WERI-Rb-1 (cell line): Measurements from ENCODE around the gene CNTNAP2.

Experiments used
- DNase-seq: peaks from one replicate; pipeline ENCODE4 v3.0.0-alpha.2; 2020
- H3K27ac ChIP-seq: fragments of 250-450 bp; sonication (Bioruptor Pico); 2 replicates; pipeline ENCODE4 v1.5.1; 2020; ENCODE audit warnings: mild to moderate bottlenecking, moderate library complexity
- H3K27me3 ChIP-seq: fragments of 250-450 bp; sonication (Bioruptor Pico); 2 replicates; pipeline ENCODE4 v1.5.1; 2021; ENCODE audit warnings: mild to moderate bottlenecking, low read depth, moderate library complexity; ENCODE audit not compliant: insufficient read depth, severe bottlenecking
- H3K36me3 ChIP-seq: fragments of 250-450 bp; sonication (Bioruptor Pico); 2 replicates; pipeline ENCODE4 v1.5.1; 2020; ENCODE audit warnings: mild to moderate bottlenecking, moderate library complexity
- H3K4me3 ChIP-seq: 2 replicates; pipeline ENCODE4 v1.5.1; 2011; ENCODE audit warnings: low read depth, mild to moderate bottlenecking, control low read depth, low read length
- H3K9me3 ChIP-seq: fragments of 250-450 bp; sonication (Bioruptor Pico); 2 replicates; pipeline ENCODE4 v1.5.1; 2021; ENCODE audit warnings: mild to moderate bottlenecking, moderate library complexity; ENCODE audit not compliant: severe bottlenecking
- CTCF ChIP-seq: IDR thresholded peaks from 2 replicates; pipeline ENCODE4 v1.5.1; 2011; ENCODE audit warnings: low read depth, mild to moderate bottlenecking, control low read depth, inconsistent platforms, low read length

The CNTNAP2 gene

GRCh38 chr7:148144827-148145226 lies 2028.2 kb downstream of the CNTNAP2 start:
- Histone ChIP-seq H3K9me3 (no peaks in the 10 kb centered on the region), H3K4me3 (no peak overlapping the region), H3K27ac (no peak overlapping the region), H3K36me3 (no peaks in the 10 kb centered on the region), H3K27me3 (no peaks in the 10 kb centered on the region)
- no peak for DNase-seq
- TF ChIP-seq CTCF, result no peak

GRCh38 chr7:148146346-148146745 lies 2029.7 kb downstream of the CNTNAP2 start:
- Histone ChIP-seq H3K9me3 (no peaks in the 10 kb centered on the region), H3K27ac (no peak overlapping the region), H3K4me3 (no peak overlapping the region), H3K36me3 (no peaks in the 10 kb centered on the region), H3K27me3 (no peaks in the 10 kb centered on the region)
- no peak for DNase-seq
- no peak for TF ChIP-seq CTCF

- no peaks in the 10 kb centered on the region for H3K9me3 ChIP-seq
- no peaks in the 10 kb centered on the region for H3K36me3 ChIP-seq
- H3K4me3 ChIP-seq, result no peak overlapping the region
- no peaks in the 10 kb centered on the region for H3K27me3 ChIP-seq
- no peak overlapping the region for H3K27ac ChIP-seq
- no peak for TF ChIP-seq CTCF
- no peak for DNase-seq
These were observed 2030.8 kb downstream of the CNTNAP2 start for GRCh38 chr7:148147438-148147837.

GRCh38 chr7:148148456-148148855 lies 2031.9 kb downstream of the CNTNAP2 start:
- H3K27me3 ChIP-seq, result no peaks in the 10 kb centered on the region
- no peaks in the 10 kb centered on the region for H3K9me3 ChIP-seq
- H3K4me3 ChIP-seq, result no peak overlapping the region
- DNase-seq, result no peak
- TF ChIP-seq CTCF, result no peak
- no peaks in the 10 kb centered on the region for H3K36me3 ChIP-seq
- H3K27ac ChIP-seq, result no peak overlapping the region

GRCh38 chr7:148149730-148150129 lies 2033.1 kb downstream of the CNTNAP2 start:
- Histone ChIP-seq H3K36me3 (no peaks in the 10 kb centered on the region), H3K9me3 (no peaks in the 10 kb centered on the region), H3K4me3 (no peak overlapping the region), H3K27ac (no peak overlapping the region), H3K27me3 (no peaks in the 10 kb centered on the region)
- TF ChIP-seq CTCF, result no peak
- no peak for DNase-seq

- no peak; the same call in 1 of the 2 replicates for TF ChIP-seq CTCF
- no peaks in the 10 kb centered on the region for H3K36me3 ChIP-seq
- no peaks in the 10 kb centered on the region for H3K9me3 ChIP-seq
- H3K27ac ChIP-seq, result no peak overlapping the region
- no peak for DNase-seq
- no peak overlapping the region for H3K4me3 ChIP-seq
- no peaks in the 10 kb centered on the region for H3K27me3 ChIP-seq
These were observed 2035.2 kb downstream of the CNTNAP2 start for GRCh38 chr7:148151778-148152177.
